ENCODE data around the gene SEMA5A.

The SEMA5A gene

DNA sequence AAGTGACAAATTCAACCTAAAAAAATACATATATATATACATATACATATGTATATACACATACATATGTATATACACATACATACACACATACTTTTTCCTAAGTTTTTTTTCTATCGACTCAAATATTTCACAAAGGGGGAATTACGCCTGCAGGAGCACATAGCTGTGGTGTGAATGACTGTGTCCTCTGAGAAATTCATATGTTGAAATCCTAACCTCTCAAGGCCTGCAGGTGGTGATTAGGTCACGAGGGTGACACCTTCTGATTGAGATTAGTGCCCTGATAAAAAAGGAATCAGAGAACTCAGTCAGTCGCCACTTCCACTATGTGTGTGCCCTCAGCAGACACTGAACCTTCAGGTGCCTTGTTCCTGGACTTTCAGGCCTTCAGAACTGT is 248.7 kb downstream of the SEMA5A start:
- DNase-seq (ENCODE audit: low read depth): no peak
- no peak overlapping the region for H3K4me3 ChIP-seq (ENCODE audit: control insufficient read depth, low read depth, low read length)
- TF ChIP-seq, protein P1, sequence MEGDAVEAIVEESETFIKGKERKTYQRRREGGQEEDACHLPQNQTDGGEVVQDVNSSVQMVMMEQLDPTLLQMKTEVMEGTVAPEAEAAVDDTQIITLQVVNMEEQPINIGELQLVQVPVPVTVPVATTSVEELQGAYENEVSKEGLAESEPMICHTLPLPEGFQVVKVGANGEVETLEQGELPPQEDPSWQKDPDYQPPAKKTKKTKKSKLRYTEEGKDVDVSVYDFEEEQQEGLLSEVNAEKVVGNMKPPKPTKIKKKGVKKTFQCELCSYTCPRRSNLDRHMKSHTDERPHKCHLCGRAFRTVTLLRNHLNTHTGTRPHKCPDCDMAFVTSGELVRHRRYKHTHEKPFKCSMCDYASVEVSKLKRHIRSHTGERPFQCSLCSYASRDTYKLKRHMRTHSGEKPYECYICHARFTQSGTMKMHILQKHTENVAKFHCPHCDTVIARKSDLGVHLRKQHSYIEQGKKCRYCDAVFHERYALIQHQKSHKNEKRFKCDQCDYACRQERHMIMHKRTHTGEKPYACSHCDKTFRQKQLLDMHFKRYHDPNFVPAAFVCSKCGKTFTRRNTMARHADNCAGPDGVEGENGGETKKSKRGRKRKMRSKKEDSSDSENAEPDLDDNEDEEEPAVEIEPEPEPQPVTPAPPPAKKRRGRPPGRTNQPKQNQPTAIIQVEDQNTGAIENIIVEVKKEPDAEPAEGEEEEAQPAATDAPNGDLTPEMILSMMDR (conservative IDR thresholded peaks at IDR 0.05; ENCODE audit: control insufficient read depth, insufficient read depth, low read depth, low read length): no peak

DNA sequence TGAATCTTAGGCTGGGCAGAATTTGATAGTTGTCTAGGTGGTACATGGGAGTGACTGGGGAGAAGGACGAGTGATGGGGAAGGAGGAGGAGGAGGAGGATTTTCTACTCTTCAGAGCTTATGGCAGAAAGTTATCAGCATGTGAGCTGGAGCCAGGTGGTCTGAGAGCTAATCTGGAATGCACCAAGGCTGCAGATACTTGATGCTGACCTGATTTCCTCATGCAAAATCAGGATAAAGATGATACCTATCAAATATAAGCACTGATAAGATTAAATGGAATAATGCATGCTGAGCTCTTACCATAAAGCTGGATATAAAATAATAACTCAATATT is 250.4 kb downstream of the SEMA5A start:
- no peak overlapping the region for H3K4me3 ChIP-seq (ENCODE audit: control insufficient read depth, low read depth, low read length)
- TF ChIP-seq, protein P1 (conservative IDR thresholded peaks at IDR 0.05; ENCODE audit: control insufficient read depth, insufficient read depth, low read depth, low read length): no peak

DNA sequence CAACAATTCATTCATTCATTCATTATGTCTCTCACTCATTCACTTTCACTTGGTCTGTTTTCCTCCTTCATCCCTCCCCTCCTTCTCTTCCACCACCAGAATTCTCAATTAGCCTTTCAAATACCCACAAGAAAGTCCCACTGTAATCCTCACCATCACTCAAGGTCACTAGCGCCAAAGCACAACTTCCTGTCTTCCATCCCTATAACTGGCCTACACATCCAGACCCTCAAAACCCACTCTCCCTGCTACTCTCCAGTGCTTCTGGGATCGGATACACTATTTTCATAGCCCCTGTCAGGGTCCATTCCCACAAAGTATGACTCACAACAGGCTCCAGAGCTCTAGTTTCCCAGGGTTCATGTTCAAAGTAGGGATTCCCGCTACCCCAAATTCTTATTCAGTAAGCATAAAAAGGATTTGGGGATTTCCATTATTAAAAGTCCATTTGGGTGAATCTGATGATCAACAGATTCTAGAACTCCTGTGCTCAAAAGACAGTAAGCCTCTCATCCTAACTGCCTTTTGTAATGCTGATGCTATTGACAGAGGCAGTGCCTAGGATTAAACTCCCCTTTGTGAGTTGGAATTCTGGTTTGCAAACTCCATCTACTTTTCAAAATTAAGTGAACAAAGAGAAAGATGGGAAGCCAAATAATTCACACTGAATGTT is 250.9 kb downstream of the SEMA5A start:
- TF ChIP-seq, protein P1 (conservative IDR thresholded peaks at IDR 0.05; ENCODE audit: control insufficient read depth, insufficient read depth, low read depth, low read length): no peak
- no peak for DNase-seq (ENCODE audit: low read depth)
- H3K4me3 ChIP-seq (ENCODE audit: control insufficient read depth, low read depth, low read length): no peak overlapping the region

More for the DNA sequence above, 250.4 kb downstream of the SEMA5A start:
- no peak for DNase-seq (ENCODE audit: low read depth)

DNA sequence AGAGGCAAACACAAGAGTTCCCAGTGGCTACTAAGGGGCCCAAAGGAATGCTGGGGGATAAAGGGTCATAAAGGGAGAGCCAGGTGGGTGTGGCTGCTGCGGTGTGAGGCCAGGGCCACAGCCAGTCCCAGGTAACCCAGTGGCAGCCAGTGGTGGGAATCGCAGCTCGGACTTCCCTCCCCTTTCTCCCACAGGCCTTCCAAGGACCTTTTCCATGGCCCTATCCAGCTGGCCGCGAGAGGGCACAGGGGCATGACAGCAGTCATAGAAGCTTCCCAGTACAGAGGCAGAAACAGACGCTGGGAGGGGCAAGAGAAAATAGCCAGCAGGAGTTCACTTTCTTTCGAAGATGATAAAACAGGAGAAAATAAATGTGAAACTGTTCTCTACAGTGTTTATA is 257.6 kb downstream of the SEMA5A start:
- no peak overlapping the region for H3K4me3 ChIP-seq (ENCODE audit: control insufficient read depth, low read depth, low read length)
- DNase-seq (ENCODE audit: low read depth): no peak
- TF ChIP-seq, protein P1 (conservative IDR thresholded peaks at IDR 0.05; ENCODE audit: control insufficient read depth, insufficient read depth, low read depth, low read length): no peak

DNA sequence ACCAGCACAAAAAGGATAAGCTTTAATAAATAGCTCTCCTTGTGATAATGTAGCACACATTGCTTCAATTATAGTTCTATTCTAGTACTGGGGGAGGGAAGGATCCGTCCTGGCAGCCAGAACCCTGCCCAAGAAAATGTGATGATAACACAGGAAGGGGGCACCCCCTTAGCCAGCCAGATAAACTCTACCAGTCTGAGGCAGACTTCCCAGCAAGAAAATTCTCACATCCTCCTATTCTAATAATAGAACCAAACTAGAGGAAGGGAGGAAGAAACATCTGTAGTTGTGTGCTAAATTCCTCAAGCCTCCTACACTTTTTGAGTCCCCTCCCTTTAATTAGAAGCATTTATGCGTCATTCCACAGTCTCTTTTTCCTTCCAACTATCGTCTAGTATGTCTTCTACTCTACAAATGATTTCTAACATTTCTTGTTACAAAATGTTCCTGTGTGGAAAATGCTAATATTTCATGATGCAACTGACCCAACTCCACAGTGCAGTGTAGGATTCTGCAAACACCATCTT is 261.0 kb downstream of the SEMA5A start:
- no peak overlapping the region for H3K4me3 ChIP-seq (ENCODE audit: control insufficient read depth, low read depth, low read length)
- TF ChIP-seq, protein P1 (conservative IDR thresholded peaks at IDR 0.05; ENCODE audit: control insufficient read depth, insufficient read depth, low read depth, low read length): no peak
- peak; percentile 83 for DNase-seq (ENCODE audit: low read depth)

DNA sequence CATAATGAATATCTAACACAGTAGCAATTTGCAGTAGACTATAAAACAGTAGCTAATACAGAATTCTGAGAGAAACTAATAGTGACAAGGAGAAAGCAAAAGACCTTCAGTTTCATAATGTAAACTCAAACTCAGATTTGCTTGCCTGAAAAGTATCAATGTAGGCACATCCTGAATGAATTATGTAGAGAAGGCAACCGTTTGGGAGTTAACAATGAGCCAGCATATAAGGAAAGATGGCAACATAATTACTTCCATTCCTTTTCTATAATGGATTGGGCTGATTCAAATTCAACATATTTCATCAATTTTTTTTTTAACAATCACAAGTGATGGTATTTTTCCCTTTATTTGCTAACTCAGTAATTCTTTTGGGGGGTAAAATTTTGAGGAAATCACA is 261.6 kb downstream of the SEMA5A start:
- DNase-seq (ENCODE audit: low read depth): no peak
- H3K4me3 ChIP-seq (ENCODE audit: control insufficient read depth, low read depth, low read length): no peak overlapping the region
- TF ChIP-seq, protein P1 (conservative IDR thresholded peaks at IDR 0.05; ENCODE audit: control insufficient read depth, insufficient read depth, low read depth, low read length): no peak

All from fibroblast of mammary gland (primary cell).